Left lung (tissue), 10 donors: ENCODE results near the gene CLDN15. TPM values are rescaled to one million over a fixed set of nuclear protein-coding genes. Genes with fewer than 3 reads are reported as not detected.

ENCODE experiments used
- ATAC-seq: fragments of 200-7000 bp; cut with Tn5 transposase; one replicate; pipeline ENCODE4 v1.9.1; 2020; ENCODE audit warnings: moderate library complexity
- DNase-seq, 4 donors: peaks; one replicate each; pipeline ENCODE4 v3.0.0-alpha.2; 2013 to 2020
- H3K27ac ChIP-seq, 2 donors: fragments of 200-600 bp; sonication (generic) in 1 of 2; one replicate each; pipeline versions ENCODE4 v1.5.0 to v1.8.0; 2020 to 2021
- H3K27me3 ChIP-seq, 2 donors: fragments of 200-600 bp; sonication (generic) in 1 of 2; one replicate each; pipeline versions ENCODE4 v1.5.0 to v1.8.0; 2020 to 2021
- H3K36me3 ChIP-seq, 2 donors: fragments of 200-600 bp; sonication (generic) in 1 of 2; one replicate each; pipeline versions ENCODE4 v1.5.0 to v1.8.0; 2020 to 2021
- H3K4me1 ChIP-seq, 2 donors: fragments of 200-600 bp; one replicate each; pipeline ENCODE4 v1.8.0; 2021
- H3K4me3 ChIP-seq, 2 donors: fragments of 200-600 bp; sonication (generic) in 1 of 2; one replicate each; pipeline versions ENCODE4 v1.5.0 to v1.8.0; 2020 to 2021; ENCODE audit warnings: mild to moderate bottlenecking in 1 of 2
- H3K9me3 ChIP-seq, 2 donors: fragments of 200-600 bp; sonication (generic) in 1 of 2; one replicate each; pipeline versions ENCODE4 v1.5.0 to v1.8.0; 2020 to 2021
- CTCF ChIP-seq, 2 donors: fragments of 200-600 bp; sonication (generic) in 1 of 2; IDR thresholded peaks; one replicate each; pipeline versions ENCODE4 v1.5.0 to v1.8.0; 2021; ENCODE audit warnings: antibody characterized with exemption in 2 of 2
- intact Hi-C, 2 donors: fragments of 100-400 bp; cut with DNase I; formaldehyde crosslinking; loops; one replicate each; pipeline versions ENCODE4 v1.11.2 to v1.14.2; 2022
- polyA plus RNA-seq, 6 donors: library from polyadenylated mRNA; unstranded; fragments of 120-200 nt; gene quantifications; one replicate each; pipeline ENCODE4 v1.2.1, GENCODE V29; 2013; ENCODE audit not compliant: insufficient read length in 6 of 6
- total RNA-seq, 2 donors: library from RNA; stranded (reverse); fragmentation: NEBNext Ultra II Directional; extraction: Animal tissue kit (Norgen Biotek cat#: 25700); gene quantifications; one replicate each; pipeline ENCODE4 v1.2.1, GENCODE V29; 2021
- donor health status: DM: no; HTN: yes; CAD: no.
- donor health status: DM: no; HTN: no; CAD: no.

The CLDN15 gene
- total and polyA plus RNA-seq, 8 donors = 7.6 to 19.0 (median 15.1) TPM

DNA sequence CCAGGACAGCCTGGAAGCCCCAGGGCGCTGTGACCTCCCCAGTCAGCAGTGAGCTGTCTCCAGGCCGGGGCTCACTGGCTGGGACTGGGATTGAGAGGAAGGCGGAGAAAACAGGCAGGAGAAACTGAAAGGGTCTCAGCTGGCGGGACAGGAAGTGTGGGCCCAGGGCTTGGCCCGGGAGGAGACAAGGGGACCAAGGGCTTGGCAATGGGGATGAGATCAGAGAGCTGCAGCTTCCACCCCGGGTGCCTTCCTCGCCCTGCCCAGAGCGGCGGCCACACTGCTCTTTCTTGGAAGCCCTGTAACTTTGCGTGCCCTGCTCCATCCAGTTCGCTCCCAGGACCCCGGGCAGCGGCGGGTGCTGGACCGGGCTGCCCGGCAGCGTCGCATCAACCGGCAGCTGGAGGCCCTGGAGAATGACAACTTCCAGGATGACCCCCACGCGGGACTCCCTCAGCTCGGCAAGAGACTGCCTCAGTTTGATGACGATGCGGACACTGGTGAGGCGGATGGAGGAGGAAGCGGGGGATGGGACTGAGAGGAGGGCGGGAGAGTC, 15.2 kb downstream of the CLDN15 start:
- peaks cover 13 to 27% of the 10 kb centered on the region in 2 donors for H3K4me1 ChIP-seq
- intact Hi-C loops = no loop called here
- H3K27ac ChIP-seq = no peak overlapping the region
- no peak overlapping the region for H3K4me3 ChIP-seq
- H3K27me3 ChIP-seq = no peaks in the 10 kb centered on the region
- ATAC-seq = no peak
- no peak for DNase-seq
- no peak for TF ChIP-seq CTCF (IDR thresholded peaks at IDR 0.05)
- peaks cover 0 to 54% of the 10 kb centered on the region in 2 donors for H3K36me3 ChIP-seq
- H3K9me3 ChIP-seq = no peaks in the 10 kb centered on the region

GRCh38 chr7:101220295-101220694, 17.3 kb downstream of the CLDN15 start:
- DNase-seq = no peak
- no peak for TF ChIP-seq CTCF (IDR thresholded peaks at IDR 0.05)

GRCh38 chr7:101218236-101219125, 19.1 kb downstream of the CLDN15 start:
- peaks cover 0 to 41% of the 10 kb centered on the region in 2 donors for H3K36me3 ChIP-seq
- TF ChIP-seq CTCF (IDR thresholded peaks at IDR 0.05) = no peak
- ATAC-seq (peak; percentile 3), DNase-seq (no peak)
- intact Hi-C loops = no loop called here
- peak overlapping the region; percentile 89 to 93 for H3K27ac ChIP-seq
- no peaks in the 10 kb centered on the region for H3K9me3 ChIP-seq
- H3K27me3 ChIP-seq = no peaks in the 10 kb centered on the region
- H3K4me3 ChIP-seq = peak overlapping the region; percentile 64 to 94
- H3K4me1 ChIP-seq = peaks cover 22 to 55% of the 10 kb centered on the region in 2 donors

More at GRCh38 chr7:101220295-101220694, 17.3 kb downstream of the CLDN15 start:
- H3K9me3 ChIP-seq = no peaks in the 10 kb centered on the region
- intact Hi-C loops = no loop called here
- H3K27ac ChIP-seq = no peak overlapping the region
- no peaks in the 10 kb centered on the region for H3K27me3 ChIP-seq
- peaks cover 0 to 41% of the 10 kb centered on the region in 2 donors for H3K36me3 ChIP-seq
- peaks cover 22 to 48% of the 10 kb centered on the region in 2 donors for H3K4me1 ChIP-seq
- no peak for ATAC-seq
- H3K4me3 ChIP-seq = no peak overlapping the region

DNA sequence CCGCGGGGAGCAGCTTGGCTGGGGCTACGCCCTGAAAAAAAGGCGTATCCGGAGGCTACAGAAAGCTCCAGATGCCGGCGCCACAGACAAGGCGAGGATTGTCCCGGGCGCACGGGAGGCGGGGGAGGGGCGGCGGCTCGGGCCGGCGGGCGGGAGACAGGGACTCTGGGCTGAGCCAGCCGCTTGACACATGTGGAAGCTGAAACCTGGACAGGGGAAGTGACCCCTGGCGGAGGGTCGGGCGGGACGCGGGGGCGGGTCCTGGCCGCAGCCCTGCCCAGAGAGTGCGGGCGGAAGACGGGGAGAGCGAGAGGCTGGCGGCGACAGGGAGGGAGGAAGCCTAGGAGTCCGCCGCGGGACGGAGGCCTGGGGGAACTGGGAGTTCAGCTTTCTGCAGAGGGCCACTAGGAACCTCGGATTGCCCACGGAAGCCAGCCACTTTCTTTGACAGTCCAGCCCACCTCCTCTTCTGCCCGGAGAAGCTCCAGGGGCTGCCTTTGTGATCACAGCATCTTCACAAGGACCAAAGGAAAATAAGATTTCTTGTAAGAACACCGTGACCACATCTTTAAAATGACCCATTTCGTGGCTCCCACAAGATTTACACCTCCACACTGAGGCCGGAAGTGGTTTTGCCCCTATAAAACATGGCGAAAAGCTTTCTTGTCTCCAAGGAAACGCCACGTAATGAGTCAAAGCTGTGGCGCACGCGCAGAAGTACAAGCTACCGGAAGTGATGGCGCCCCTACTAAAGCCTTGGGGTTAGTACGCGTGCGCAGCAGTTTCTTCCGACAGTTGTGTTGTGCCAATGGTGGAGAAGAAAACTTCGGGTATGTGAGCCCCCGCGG, 20.0 kb downstream of the CLDN15 start, which contains the start of the genes PLOD3 and ZNHIT1:
Gene PLOD3 (minus strand): TSS at position 194 of the 848 bp plus-strand sequence. CDS start 307 bp downstream, outside the sequence.
Gene ZNHIT1 (plus strand): TSS at position 778 of the 848 bp plus-strand sequence. CDS start 31 bp downstream, at position 809.
- Histone ChIP-seq H3K9me3 (no peaks in the 10 kb centered on the region), H3K27me3 (no peaks in the 10 kb centered on the region), H3K27ac (peak within 1 kb of the TSS; percentile 89 to 93), H3K4me3 (peak within 1 kb of the TSS; percentile 64 to 94), H3K4me1 (peaks cover 22 to 55% of the 10 kb centered on the region in 2 donors), H3K36me3 (peaks cover 0 to 41% of the 10 kb centered on the region in 2 donors)
- DNase-seq (peak; percentile 95 to 98 (median 97)), ATAC-seq (peak; percentile 96)
- TF ChIP-seq CTCF (IDR thresholded peaks at IDR 0.05) = peak in 1 of 2 donors; percentile 43
- intact Hi-C loops = no loop called here
